HL-60 (cell line): ENCODE measurements around the gene TRIM29.

Experiments used
- DNase-seq, 2 experiments: peaks; one replicate each; pipeline ENCODE4 v3.0.0-alpha.2; 2010 to 2020; ENCODE audit warnings: low read depth in 1 of 2, low spot score in 1 of 2
- H3K27ac ChIP-seq: fragments of 250-450 bp; sonication (Bioruptor Pico); replicated peaks from 2 replicates; pipeline ENCODE4 v1.5.1; 2020; ENCODE audit warnings: mild to moderate bottlenecking, moderate library complexity
- H3K27me3 ChIP-seq: fragments of 250-450 bp; sonication (Bioruptor Pico); 2 replicates; pipeline ENCODE4 v1.5.1; 2021; ENCODE audit warnings: mild to moderate bottlenecking, moderate library complexity; ENCODE audit not compliant: insufficient read depth, poor library complexity, severe bottlenecking
- H3K4me3 ChIP-seq: replicated peaks from 2 replicates; pipeline ENCODE4 v1.5.1; 2011; ENCODE audit warnings: mild to moderate bottlenecking, control low read depth, low read length; ENCODE audit not compliant: insufficient read depth
- CTCF ChIP-seq: IDR thresholded peaks from one replicate; pipeline ENCODE4 v1.5.1; 2011; ENCODE audit warnings: low read length, control low read depth, inconsistent platforms; ENCODE audit not compliant: insufficient read depth
- GABPA ChIP-seq: IDR thresholded peaks from 2 replicates; pipeline ENCODE4 v1.6.1; 2012; ENCODE audit warnings: low read depth
- POLR2AphosphoS5 ChIP-seq: IDR thresholded peaks from 2 replicates; pipeline ENCODE4 v1.6.1; 2012; ENCODE audit warnings: low read depth
- REST ChIP-seq: IDR thresholded peaks from 2 replicates; pipeline ENCODE4 v1.6.1; 2012; ENCODE audit warnings: low read depth; ENCODE audit not compliant: insufficient replicate concordance
- SPI1 ChIP-seq: IDR thresholded peaks from 2 replicates; pipeline ENCODE4 v1.6.1; 2012; ENCODE audit warnings: low read depth, mild to moderate bottlenecking, borderline replicate concordance

Gene TRIM29

GRCh38 chr11:120137187-120137610 is 714 bp downstream of the TRIM29 start:
- TF ChIP-seq REST (no peak), SPI1 (no peak), GABPA (no peak), CTCF (no peak), POLR2AphosphoS5 (no peak)
- DNase-seq = no peak
- Histone ChIP-seq H3K4me3 (no peak overlapping the region), H3K27me3 (peaks cover 2% of the 10 kb centered on the region), H3K27ac (no peak overlapping the region)

GRCh38 chr11:120136356-120136755 is 1.6 kb downstream of the TRIM29 start:
- Histone ChIP-seq H3K4me3 (no peak overlapping the region), H3K27me3 (peaks cover 2% of the 10 kb centered on the region), H3K27ac (no peak overlapping the region)
- no peak for TF ChIP-seq REST
- TF ChIP-seq POLR2AphosphoS5 = no peak
- TF ChIP-seq CTCF = no peak
- no peak for TF ChIP-seq SPI1
- TF ChIP-seq GABPA = no peak
- DNase-seq = no peak

GRCh38 chr11:120135838-120136237 is 2.1 kb downstream of the TRIM29 start:
- DNase-seq = no peak
- TF ChIP-seq POLR2AphosphoS5 (no peak), REST (no peak), SPI1 (no peak), CTCF (no peak), GABPA (no peak)
- no peak overlapping the region for H3K27ac ChIP-seq

More at GRCh38 chr11:120135838-120136237, 2.1 kb downstream of the TRIM29 start:
- H3K4me3 ChIP-seq = no peak overlapping the region
- peaks cover 2% of the 10 kb centered on the region for H3K27me3 ChIP-seq
